GM21515 (cell line): Measurements from ENCODE around the gene AHNAK2.
A peak's percentile ranks its signal among the peaks of the same experiment; 100 is the strongest.

Experiments
- ATAC-seq: cut with Tn5 transposase; IDR thresholded peaks from one replicate; pipeline ENCODE4 v1.9.1; 2021; ENCODE audit not compliant: unreplicated experiment

Gene AHNAK2

GRCh38 chr14:104940526-104941150 lies 37.5 kb downstream of the AHNAK2 start:
- ATAC-seq: no peak

GRCh38 chr14:104939666-104940410 lies 38.3 kb downstream of the AHNAK2 start:
- ATAC-seq: no peak

- ATAC-seq: no peak
Observed at GRCh38 chr14:104938960-104939359, 39.2 kb downstream of the AHNAK2 start.

GRCh38 chr14:104938436-104938835 lies 39.7 kb downstream of the AHNAK2 start:
- ATAC-seq: no peak

GRCh38 chr14:104937694-104938365 lies 40.3 kb downstream of the AHNAK2 start:
- no peak for ATAC-seq

GRCh38 chr14:104937161-104937560 lies 41.0 kb downstream of the AHNAK2 start:
- no peak for ATAC-seq

- no peak for ATAC-seq
Observed at GRCh38 chr14:104936361-104937155, 41.6 kb downstream of the AHNAK2 start.

- no peak for ATAC-seq
Observed at GRCh38 chr14:104935955-104936354, 42.2 kb downstream of the AHNAK2 start.

GRCh38 chr14:104935026-104935650 lies 43.0 kb downstream of the AHNAK2 start:
- no peak for ATAC-seq

GRCh38 chr14:104933746-104934733 lies 44.1 kb downstream of the AHNAK2 start:
- no peak for ATAC-seq

- ATAC-seq: peak; percentile 53
Observed at GRCh38 chr14:104932676-104933631, 45.2 kb downstream of the AHNAK2 start.

GRCh38 chr14:104931771-104932675 lies 46.2 kb downstream of the AHNAK2 start:
- ATAC-seq: no peak

- no peak for ATAC-seq
Observed at GRCh38 chr14:104931304-104931770, 46.8 kb downstream of the AHNAK2 start.

- ATAC-seq: no peak
Observed at GRCh38 chr14:104930526-104931303, 47.5 kb downstream of the AHNAK2 start.

- ATAC-seq: no peak
Observed at GRCh38 chr14:104929268-104930230, 48.6 kb downstream of the AHNAK2 start.
